Measurements from ENCODE around the gene PLP2.

- TF ChIP-seq CTCF (IDR thresholded peaks at IDR 0.05), result no peak
- no peak for TF ChIP-seq POLR2A (IDR thresholded peaks at IDR 0.05)
These were observed 4.6 kb upstream of the PLP2 start for GRCh38 chrX:49166914-49167739.

Measured in right lobe of liver (tissue), 4 donors.